GM12865 (cell line): ENCODE data around the gene PIK3R2.

Experiments
- DNase-seq: peaks from one replicate; pipeline ENCODE4 v3.0.0; 2010; ENCODE audit warnings: low read depth
- H3K4me3 ChIP-seq: 2 replicates; pipeline ENCODE4 v1.5.1; 2011; ENCODE audit warnings: mild to moderate bottlenecking, low read depth, low read length, control low read depth
- TF ChIP-seq, protein P1 (sequence below): IDR thresholded peaks from 2 replicates; pipeline ENCODE4 v1.5.1; 2011; ENCODE audit warnings: low read length, control low read depth, low read depth, inconsistent platforms; ENCODE audit not compliant: insufficient read depth; ENCODE audit errors: missing control alignments

The PIK3R2 gene

DNA sequence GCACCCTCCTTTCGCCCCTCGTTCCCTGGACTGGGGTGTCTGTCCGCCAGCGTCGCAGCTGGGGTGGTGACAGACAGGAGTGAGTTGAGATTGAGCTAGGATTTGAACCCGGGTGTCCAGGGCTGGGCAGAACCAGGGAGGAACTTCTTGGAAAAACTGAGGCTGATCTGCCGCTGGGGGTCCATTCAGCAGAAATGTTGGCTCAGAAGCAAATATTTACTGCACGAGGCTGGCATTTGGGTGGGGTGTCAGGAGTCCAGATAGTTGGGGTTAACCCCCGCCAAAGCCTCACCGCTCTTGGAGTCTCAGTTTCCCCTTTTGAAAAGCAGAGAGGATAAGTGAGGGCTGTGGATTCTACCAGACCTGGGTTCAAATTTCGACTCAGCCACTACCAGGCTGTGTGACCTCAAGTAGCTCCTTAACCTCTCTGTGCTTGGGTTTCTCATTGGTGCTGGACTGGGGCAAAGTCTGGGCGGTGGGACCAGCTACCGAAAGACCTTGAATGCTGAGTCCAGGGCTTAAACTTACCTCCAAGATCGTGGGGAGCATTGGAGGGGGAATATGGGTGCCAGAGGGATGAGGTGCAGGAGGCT lies 34.4 kb upstream of the PIK3R2 start:
- no peak for DNase-seq
- H3K4me3 ChIP-seq, result peak overlapping the region; percentile 58
- TF ChIP-seq, protein P1, sequence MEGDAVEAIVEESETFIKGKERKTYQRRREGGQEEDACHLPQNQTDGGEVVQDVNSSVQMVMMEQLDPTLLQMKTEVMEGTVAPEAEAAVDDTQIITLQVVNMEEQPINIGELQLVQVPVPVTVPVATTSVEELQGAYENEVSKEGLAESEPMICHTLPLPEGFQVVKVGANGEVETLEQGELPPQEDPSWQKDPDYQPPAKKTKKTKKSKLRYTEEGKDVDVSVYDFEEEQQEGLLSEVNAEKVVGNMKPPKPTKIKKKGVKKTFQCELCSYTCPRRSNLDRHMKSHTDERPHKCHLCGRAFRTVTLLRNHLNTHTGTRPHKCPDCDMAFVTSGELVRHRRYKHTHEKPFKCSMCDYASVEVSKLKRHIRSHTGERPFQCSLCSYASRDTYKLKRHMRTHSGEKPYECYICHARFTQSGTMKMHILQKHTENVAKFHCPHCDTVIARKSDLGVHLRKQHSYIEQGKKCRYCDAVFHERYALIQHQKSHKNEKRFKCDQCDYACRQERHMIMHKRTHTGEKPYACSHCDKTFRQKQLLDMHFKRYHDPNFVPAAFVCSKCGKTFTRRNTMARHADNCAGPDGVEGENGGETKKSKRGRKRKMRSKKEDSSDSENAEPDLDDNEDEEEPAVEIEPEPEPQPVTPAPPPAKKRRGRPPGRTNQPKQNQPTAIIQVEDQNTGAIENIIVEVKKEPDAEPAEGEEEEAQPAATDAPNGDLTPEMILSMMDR, result no peak

DNA sequence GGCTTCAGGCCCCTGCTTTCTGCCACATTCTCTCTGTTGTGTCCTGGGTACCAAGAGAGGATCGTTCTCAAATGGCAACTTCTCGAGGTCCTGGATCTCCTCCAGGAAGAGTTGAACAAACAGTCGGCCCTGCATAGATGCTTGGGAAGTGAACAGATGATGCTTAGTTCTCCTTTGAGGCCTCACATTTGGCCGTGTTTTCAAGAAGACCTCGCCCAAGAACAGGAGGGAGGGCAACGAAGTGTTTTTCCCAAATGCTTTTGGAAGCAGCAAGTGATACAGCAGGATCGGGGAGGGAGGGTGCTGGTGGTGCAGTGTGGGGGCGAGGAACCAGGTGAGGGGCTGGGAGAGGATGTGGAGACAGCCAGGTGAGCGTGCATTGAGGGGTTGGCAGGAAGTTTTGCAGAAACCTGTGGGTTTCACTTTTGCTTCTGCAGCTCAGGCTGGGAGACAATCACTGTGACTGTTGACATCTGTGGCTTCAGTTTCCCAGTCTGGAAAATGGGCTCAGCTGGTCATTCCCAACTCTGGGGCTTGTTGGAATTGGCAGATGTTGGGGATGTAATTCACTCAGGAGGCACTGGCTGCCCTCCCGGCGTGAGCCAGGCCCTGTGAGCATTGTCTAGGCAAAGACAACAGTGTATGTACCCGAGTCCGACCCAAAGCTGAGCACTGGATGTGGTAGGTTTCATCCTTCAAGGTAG lies 33.8 kb upstream of the PIK3R2 start:
- TF ChIP-seq, protein P1, result no peak

DNA sequence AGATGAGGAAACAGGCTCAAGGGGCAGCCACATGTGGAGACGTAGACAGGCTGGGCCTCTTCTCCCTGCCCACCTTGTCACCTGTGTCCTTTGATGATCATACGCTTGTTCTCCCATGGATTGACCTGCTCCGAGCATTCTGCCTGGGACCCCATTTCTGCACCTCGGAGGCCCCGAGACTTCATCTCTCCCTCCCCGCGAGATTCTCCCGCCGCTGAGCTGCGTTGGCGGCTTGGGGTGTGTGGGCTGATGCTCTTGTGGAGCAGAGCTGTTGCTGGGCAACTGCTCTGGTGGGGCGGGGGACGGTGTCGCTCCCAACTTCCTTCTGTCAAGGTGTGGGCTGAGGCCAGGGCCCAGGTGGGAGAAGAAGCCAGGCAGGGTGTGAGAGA lies 33.3 kb upstream of the PIK3R2 start:
- H3K4me3 ChIP-seq, result peak overlapping the region; percentile 58
- DNase-seq, result no peak
- TF ChIP-seq, protein P1, result no peak

More for the DNA sequence above, 33.8 kb upstream of the PIK3R2 start:
- peak overlapping the region; percentile 58 for H3K4me3 ChIP-seq
- peak; percentile 61 for DNase-seq

DNA sequence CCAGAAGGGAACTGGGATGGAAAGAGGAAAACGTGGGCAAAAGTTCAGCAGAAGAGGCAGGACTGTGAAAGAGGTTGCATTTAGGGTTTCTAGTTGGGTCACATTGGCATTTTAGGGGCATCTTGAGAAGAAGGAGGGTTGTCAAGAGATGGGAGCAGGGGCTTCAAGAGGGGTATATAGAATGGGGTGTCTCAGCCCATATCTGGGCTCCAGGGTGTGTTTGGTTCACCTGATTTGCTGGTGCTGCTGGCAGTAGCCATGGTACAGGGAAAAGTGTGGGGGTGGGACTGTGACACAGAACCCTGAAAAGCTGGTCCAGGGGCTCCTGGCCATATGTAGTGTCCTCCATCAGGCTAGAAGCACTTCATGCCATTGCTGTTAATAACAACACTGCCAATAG lies 32.8 kb upstream of the PIK3R2 start:
- TF ChIP-seq, protein P1, result no peak
- DNase-seq, result no peak
- no peak overlapping the region for H3K4me3 ChIP-seq

DNA sequence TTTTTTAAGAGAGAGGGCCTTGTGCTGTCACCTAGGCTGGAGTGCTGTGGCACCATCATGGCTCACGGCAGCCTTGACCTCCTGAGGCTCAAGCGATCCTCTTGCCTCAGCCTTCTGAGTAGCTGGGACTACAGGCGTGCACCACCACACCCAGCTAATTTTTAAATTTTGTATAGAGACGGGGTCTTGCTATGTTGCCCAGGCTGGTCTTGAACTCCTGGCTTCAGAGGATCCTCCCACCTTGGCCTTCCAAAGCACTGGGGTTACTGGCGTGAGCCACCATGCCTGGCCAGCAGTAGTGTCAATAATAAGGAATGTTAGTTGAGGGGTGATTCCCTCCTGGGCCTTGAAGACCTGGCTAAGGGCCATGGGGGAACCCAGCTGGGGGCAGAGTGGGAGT lies 31.8 kb upstream of the PIK3R2 start:
- TF ChIP-seq, protein P1, result no peak
- DNase-seq, result no peak
- no peak overlapping the region for H3K4me3 ChIP-seq

DNA sequence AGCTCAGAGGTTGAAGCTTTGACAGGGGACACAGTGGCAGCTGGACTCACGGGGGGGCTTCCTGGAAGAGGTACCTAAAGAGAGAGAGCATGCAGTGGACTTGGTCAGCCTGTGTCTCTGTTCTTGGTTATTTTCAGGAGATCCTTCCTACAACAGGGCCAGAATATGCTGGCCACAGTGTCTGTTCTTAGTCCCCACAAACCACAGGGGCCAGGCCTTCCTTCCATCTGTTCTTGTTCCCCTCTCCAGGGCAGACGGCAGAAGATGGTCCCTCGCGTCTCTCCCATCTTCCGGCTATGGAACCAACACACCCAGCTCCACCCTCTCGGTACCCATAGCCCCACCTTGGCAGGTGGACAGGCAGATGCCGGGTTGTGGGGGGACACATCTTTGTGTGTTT lies 30.5 kb upstream of the PIK3R2 start:
- no peak for DNase-seq
- H3K4me3 ChIP-seq, result no peak overlapping the region
- TF ChIP-seq, protein P1, result no peak
